Measurements from ENCODE around the gene KRTAP5-2.

Gene KRTAP5-2

GRCh38 chr11:1639666-1640065, 41.6 kb upstream of the KRTAP5-2 start:
- Histone ChIP-seq H3K14ac (ENCODE audit: low read length in 2 of 2) (no peak overlapping the region), H3K4me2 (ENCODE audit: low read length, poor library complexity, severe bottlenecking) (no peak overlapping the region), H3K9ac (ENCODE audit: low read length) (no peak overlapping the region), H4K91ac (ENCODE audit: low read length) (no peak overlapping the region), H3K27me3 (ENCODE audit: control insufficient read depth in 1 of 2, insufficient read depth in 1 of 2, low read length in 2 of 2) (peaks cover 41 to 72% of the 10 kb centered on the region in 2 experiments), H3K4me3 (ENCODE audit: insufficient read depth in 1 of 2, low read depth in 1 of 2, low read length in 2 of 2) (no peak overlapping the region), H2AK5ac (ENCODE audit: low read length, severe bottlenecking) (no peak overlapping the region), H3K9me3 (ENCODE audit: control insufficient read depth, low read length) (no peaks in the 10 kb centered on the region), H3K79me1 (replicated peaks; ENCODE audit: low read length, poor library complexity, severe bottlenecking) (no peaks in the 10 kb centered on the region), H2AFZ (ENCODE audit: low read depth, low read length) (no peak overlapping the region), H2BK5ac (ENCODE audit: low read depth, low read length, poor library complexity, severe bottlenecking) (no peak overlapping the region), H3K36me3 (ENCODE audit: control insufficient read depth in 1 of 2, insufficient read depth in 2 of 2, low read depth in 1 of 2, low read length in 2 of 2) (peaks cover 0 to 2% of the 10 kb centered on the region in 2 experiments), H3K23ac (ENCODE audit: low read length in 2 of 2) (no peak overlapping the region), H3K4me1 (ENCODE audit: control insufficient read depth, insufficient read depth, low read depth, low read length) (no peaks in the 10 kb centered on the region), H3K18ac (ENCODE audit: low read depth in 1 of 2, low read length in 2 of 2) (no peak overlapping the region), H2BK12ac (ENCODE audit: low read length in 2 of 2) (no peak overlapping the region), H2BK15ac (ENCODE audit: low read depth, poor library complexity, severe bottlenecking) (no peak overlapping the region), H3K4ac (ENCODE audit: low read depth in 1 of 2, low read length in 2 of 2) (no peak overlapping the region), H2BK120ac (ENCODE audit: low read depth, low read length) (no peak overlapping the region), H3K27ac (ENCODE audit: low read length, poor library complexity, severe bottlenecking) (no peak overlapping the region), H4K8ac (ENCODE audit: low read length) (no peak overlapping the region)
- 54% methylated on average over 15 of the region's 15 CpGs for WGBS
- no peak for DNase-seq

GRCh38 chr11:1639102-1639620, 41.1 kb upstream of the KRTAP5-2 start:
- no peak overlapping the region for H2BK12ac ChIP-seq (ENCODE audit: low read length in 2 of 2)
- H2AK5ac ChIP-seq (ENCODE audit: low read length, severe bottlenecking) = no peak overlapping the region
- no peak overlapping the region for H2AFZ ChIP-seq (ENCODE audit: low read depth, low read length)
- no peak overlapping the region for H3K14ac ChIP-seq (ENCODE audit: low read length in 2 of 2)
- no peak overlapping the region for H2BK15ac ChIP-seq (ENCODE audit: low read depth, poor library complexity, severe bottlenecking)
- H3K79me1 ChIP-seq (replicated peaks; ENCODE audit: low read length, poor library complexity, severe bottlenecking) = no peaks in the 10 kb centered on the region
- H3K4ac ChIP-seq (ENCODE audit: low read depth in 1 of 2, low read length in 2 of 2) = no peak overlapping the region
- H3K4me3 ChIP-seq (ENCODE audit: insufficient read depth in 1 of 2, low read depth in 1 of 2, low read length in 2 of 2) = no peak overlapping the region
- H2BK120ac ChIP-seq (ENCODE audit: low read depth, low read length) = no peak overlapping the region
- no peak overlapping the region for H4K91ac ChIP-seq (ENCODE audit: low read length)
- H3K27ac ChIP-seq (ENCODE audit: low read length, poor library complexity, severe bottlenecking) = no peak overlapping the region
- DNase-seq = no peak
- H3K36me3 ChIP-seq (ENCODE audit: control insufficient read depth in 1 of 2, insufficient read depth in 2 of 2, low read depth in 1 of 2, low read length in 2 of 2) = peaks cover 0 to 2% of the 10 kb centered on the region in 2 experiments
- no peak overlapping the region for H2BK5ac ChIP-seq (ENCODE audit: low read depth, low read length, poor library complexity, severe bottlenecking)
- H3K4me2 ChIP-seq (ENCODE audit: low read length, poor library complexity, severe bottlenecking) = no peak overlapping the region
- H3K23ac ChIP-seq (ENCODE audit: low read length in 2 of 2) = no peak overlapping the region
- peaks cover 38 to 72% of the 10 kb centered on the region in 2 experiments for H3K27me3 ChIP-seq (ENCODE audit: control insufficient read depth in 1 of 2, insufficient read depth in 1 of 2, low read length in 2 of 2)
- WGBS = 84% methylated on average over 16 of the region's 18 CpGs
- no peaks in the 10 kb centered on the region for H3K4me1 ChIP-seq (ENCODE audit: control insufficient read depth, insufficient read depth, low read depth, low read length)
- H4K8ac ChIP-seq (ENCODE audit: low read length) = no peak overlapping the region
- no peak overlapping the region for H3K18ac ChIP-seq (ENCODE audit: low read depth in 1 of 2, low read length in 2 of 2)
- no peak overlapping the region for H3K9ac ChIP-seq (ENCODE audit: low read length)
- H3K9me3 ChIP-seq (ENCODE audit: control insufficient read depth, low read length) = no peaks in the 10 kb centered on the region

GRCh38 chr11:1638344-1638743, 40.2 kb upstream of the KRTAP5-2 start:
- no peak for DNase-seq
- Histone ChIP-seq H4K8ac (ENCODE audit: low read length) (no peak overlapping the region), H2BK15ac (ENCODE audit: low read depth, poor library complexity, severe bottlenecking) (no peak overlapping the region), H3K23ac (ENCODE audit: low read length in 2 of 2) (no peak overlapping the region), H3K4me1 (ENCODE audit: control insufficient read depth, insufficient read depth, low read depth, low read length) (no peaks in the 10 kb centered on the region), H2BK5ac (ENCODE audit: low read depth, low read length, poor library complexity, severe bottlenecking) (no peak overlapping the region), H2AK5ac (ENCODE audit: low read length, severe bottlenecking) (no peak overlapping the region), H3K36me3 (ENCODE audit: control insufficient read depth in 1 of 2, insufficient read depth in 2 of 2, low read depth in 1 of 2, low read length in 2 of 2) (peaks cover 0 to 2% of the 10 kb centered on the region in 2 experiments), H3K27ac (ENCODE audit: low read length, poor library complexity, severe bottlenecking) (no peak overlapping the region), H3K14ac (ENCODE audit: low read length in 2 of 2) (no peak overlapping the region), H4K91ac (ENCODE audit: low read length) (no peak overlapping the region), H3K4me2 (ENCODE audit: low read length, poor library complexity, severe bottlenecking) (no peak overlapping the region), H3K4me3 (ENCODE audit: insufficient read depth in 1 of 2, low read depth in 1 of 2, low read length in 2 of 2) (no peak overlapping the region), H3K18ac (ENCODE audit: low read depth in 1 of 2, low read length in 2 of 2) (no peak overlapping the region), H2BK120ac (ENCODE audit: low read depth, low read length) (no peak overlapping the region), H2BK12ac (ENCODE audit: low read length in 2 of 2) (no peak overlapping the region), H3K9me3 (ENCODE audit: control insufficient read depth, low read length) (no peaks in the 10 kb centered on the region), H3K9ac (ENCODE audit: low read length) (no peak overlapping the region), H2AFZ (ENCODE audit: low read depth, low read length) (no peak overlapping the region), H3K79me1 (replicated peaks; ENCODE audit: low read length, poor library complexity, severe bottlenecking) (no peaks in the 10 kb centered on the region), H3K27me3 (ENCODE audit: control insufficient read depth in 1 of 2, insufficient read depth in 1 of 2, low read length in 2 of 2) (peaks cover 42 to 77% of the 10 kb centered on the region in 2 experiments), H3K4ac (ENCODE audit: low read depth in 1 of 2, low read length in 2 of 2) (no peak overlapping the region)
- WGBS = 76% methylated on average over 8 of the region's 8 CpGs

GRCh38 chr11:1637628-1638027, 39.5 kb upstream of the KRTAP5-2 start:
- H3K79me1 ChIP-seq (replicated peaks; ENCODE audit: low read length, poor library complexity, severe bottlenecking) = no peaks in the 10 kb centered on the region
- no peak overlapping the region for H2BK120ac ChIP-seq (ENCODE audit: low read depth, low read length)
- no peaks in the 10 kb centered on the region for H3K9me3 ChIP-seq (ENCODE audit: control insufficient read depth, low read length)
- peaks cover 0 to 2% of the 10 kb centered on the region in 2 experiments for H3K36me3 ChIP-seq (ENCODE audit: control insufficient read depth in 1 of 2, insufficient read depth in 2 of 2, low read depth in 1 of 2, low read length in 2 of 2)
- H3K27me3 ChIP-seq (ENCODE audit: control insufficient read depth in 1 of 2, insufficient read depth in 1 of 2, low read length in 2 of 2) = peaks cover 36 to 76% of the 10 kb centered on the region in 2 experiments
- H2AFZ ChIP-seq (ENCODE audit: low read depth, low read length) = no peak overlapping the region
- no peak overlapping the region for H3K27ac ChIP-seq (ENCODE audit: low read length, poor library complexity, severe bottlenecking)
- H3K14ac ChIP-seq (ENCODE audit: low read length in 2 of 2) = no peak overlapping the region
- H3K23ac ChIP-seq (ENCODE audit: low read length in 2 of 2) = no peak overlapping the region
- no peak for DNase-seq
- no peak overlapping the region for H2BK15ac ChIP-seq (ENCODE audit: low read depth, poor library complexity, severe bottlenecking)
- H3K4me1 ChIP-seq (ENCODE audit: control insufficient read depth, insufficient read depth, low read depth, low read length) = no peaks in the 10 kb centered on the region
- no peak overlapping the region for H3K4me3 ChIP-seq (ENCODE audit: insufficient read depth in 1 of 2, low read depth in 1 of 2, low read length in 2 of 2)
- no peak overlapping the region for H2BK5ac ChIP-seq (ENCODE audit: low read depth, low read length, poor library complexity, severe bottlenecking)
- H3K4me2 ChIP-seq (ENCODE audit: low read length, poor library complexity, severe bottlenecking) = no peak overlapping the region
- H2AK5ac ChIP-seq (ENCODE audit: low read length, severe bottlenecking) = no peak overlapping the region
- WGBS = 96% methylated on average over 1 of the region's 2 CpGs
- no peak overlapping the region for H4K91ac ChIP-seq (ENCODE audit: low read length)
- H4K8ac ChIP-seq (ENCODE audit: low read length) = no peak overlapping the region
- H3K4ac ChIP-seq (ENCODE audit: low read depth in 1 of 2, low read length in 2 of 2) = no peak overlapping the region
- no peak overlapping the region for H2BK12ac ChIP-seq (ENCODE audit: low read length in 2 of 2)
- no peak overlapping the region for H3K9ac ChIP-seq (ENCODE audit: low read length)
- no peak overlapping the region for H3K18ac ChIP-seq (ENCODE audit: low read depth in 1 of 2, low read length in 2 of 2)

Measured in mesenchymal stem cell (in vitro differentiated cells and primary cell).